Gastroesophageal sphincter (tissue), 4 donors: Measurements from ENCODE around the gene UGT1A3. TPM values are rescaled to one million over a fixed set of nuclear protein-coding genes. Genes with fewer than 3 reads are reported as not detected.

Experiments
- ATAC-seq: fragments of 150-250 bp; one replicate; pipeline ENCODE4 v1.9.1; 2016; ENCODE audit warnings: mild to moderate bottlenecking, moderate library complexity
- H3K27ac ChIP-seq, 4 donors: fragments of 200-600 bp; sonication (generic) in 3 of 4; 1 replicate in 3 of 4; 2 replicates in 1 of 4; pipeline ENCODE4 v1.5.1; 2016 to 2019
- H3K27me3 ChIP-seq: fragments of 200-600 bp; sonication (generic); one replicate; pipeline ENCODE4 v1.5.1; 2019
- H3K36me3 ChIP-seq, 2 donors: fragments of 200-600 bp; sonication (generic); one replicate each; pipeline ENCODE4 v1.5.1; 2019; ENCODE audit warnings: control low read depth in 1 of 2
- H3K4me1 ChIP-seq, 3 donors: fragments of 200-600 bp; sonication (generic); 1 replicate in 2 of 3; 2 replicates in 1 of 3; pipeline ENCODE4 v1.5.1; 2016 to 2019; ENCODE audit warnings: control low read depth in 2 of 3
- H3K4me3 ChIP-seq, 2 donors: fragments of 200-600 bp; sonication (generic); one replicate each; pipeline ENCODE4 v1.5.1; 2019; ENCODE audit warnings: mild to moderate bottlenecking in 1 of 2, moderate library complexity in 1 of 2
- H3K9me3 ChIP-seq, 3 donors: fragments of 200-600 bp; sonication (generic); one replicate each; pipeline ENCODE4 v1.5.1; 2017 to 2019; ENCODE audit warnings: control low read depth in 2 of 3
- EP300 ChIP-seq: sonication (generic); formaldehyde crosslinking; IDR thresholded peaks from one replicate; pipeline ENCODE4 v1.6.1; 2017; ENCODE audit warnings: antibody characterized with exemption, mild to moderate bottlenecking
- POLR2A ChIP-seq, 2 donors: fragments of 450-650 bp; IDR thresholded peaks; one replicate each; pipeline ENCODE4 v1.6.1; 2017; ENCODE audit warnings: antibody characterized with exemption in 2 of 2, mild to moderate bottlenecking in 2 of 2, moderate library complexity in 1 of 2
- POLR2AphosphoS5 ChIP-seq: sonication (generic); formaldehyde crosslinking; IDR thresholded peaks from one replicate; pipeline ENCODE4 v1.6.1; 2017; ENCODE audit warnings: antibody characterized with exemption
- WGBS, 2 donors: methylation state at CpG; one replicate each; pipeline ENCODE4 v1.1.5; 2018; ENCODE audit warnings: low coverage in 1 of 2; 5-methylcytosine and 5-hydroxymethylcytosine counted together
- total RNA-seq, 4 donors: library from RNA; depleted of rRNA; stranded (reverse); fragments of >200 nt; gene quantifications; one replicate each; pipeline ENCODE4 v1.1.0, GENCODE V29; 2016
- TF ChIP-seq, protein P1 (sequence below), 4 experiments: fragments of 200-600 bp in 2 of 4; fragments of 450-650 bp in 2 of 4; sonication (generic) in 1 of 4; IDR thresholded peaks; one replicate each; pipeline ENCODE4 v1.5.1; 2017 to 2019; ENCODE audit warnings: antibody characterized with exemption in 4 of 4, mild to moderate bottlenecking in 2 of 4, moderate library complexity in 2 of 4

The UGT1A3 gene
- not detected for total RNA-seq

DNA sequence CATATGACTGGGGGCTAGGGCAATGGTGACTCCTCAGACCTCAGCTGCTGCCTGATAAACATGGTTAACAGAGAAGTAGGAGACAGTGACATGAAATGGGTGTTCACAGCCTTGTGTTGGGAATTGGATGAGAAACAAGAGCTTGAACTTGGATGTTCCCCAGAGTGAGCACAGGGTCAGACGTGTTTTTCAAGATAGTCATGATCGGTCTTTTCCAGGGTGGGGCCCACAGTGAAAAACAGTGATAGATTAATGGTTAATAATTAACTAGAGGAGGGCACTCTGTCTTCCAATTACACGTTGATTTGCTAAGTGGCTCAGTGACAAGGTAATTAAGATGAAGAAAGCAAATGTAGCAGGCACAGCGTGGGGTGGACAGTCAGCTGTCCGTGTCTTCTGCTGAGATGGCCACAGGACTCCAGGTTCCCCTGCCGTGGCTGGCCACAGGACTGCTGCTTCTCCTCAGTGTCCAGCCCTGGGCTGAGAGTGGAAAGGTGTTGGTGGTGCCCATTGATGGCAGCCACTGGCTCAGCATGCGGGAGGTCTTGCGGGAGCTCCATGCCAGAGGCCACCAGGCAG is at the start of gene UGT1A3:
Gene UGT1A3 (plus strand): TSS at position 320 of the 579 bp plus-strand sequence. CDS start 85 bp downstream, at position 405.
- WGBS, 2 donors: 71 to 78% methylated on average over 3 to 5 of the region's 8 CpGs
- TF ChIP-seq, protein P1, sequence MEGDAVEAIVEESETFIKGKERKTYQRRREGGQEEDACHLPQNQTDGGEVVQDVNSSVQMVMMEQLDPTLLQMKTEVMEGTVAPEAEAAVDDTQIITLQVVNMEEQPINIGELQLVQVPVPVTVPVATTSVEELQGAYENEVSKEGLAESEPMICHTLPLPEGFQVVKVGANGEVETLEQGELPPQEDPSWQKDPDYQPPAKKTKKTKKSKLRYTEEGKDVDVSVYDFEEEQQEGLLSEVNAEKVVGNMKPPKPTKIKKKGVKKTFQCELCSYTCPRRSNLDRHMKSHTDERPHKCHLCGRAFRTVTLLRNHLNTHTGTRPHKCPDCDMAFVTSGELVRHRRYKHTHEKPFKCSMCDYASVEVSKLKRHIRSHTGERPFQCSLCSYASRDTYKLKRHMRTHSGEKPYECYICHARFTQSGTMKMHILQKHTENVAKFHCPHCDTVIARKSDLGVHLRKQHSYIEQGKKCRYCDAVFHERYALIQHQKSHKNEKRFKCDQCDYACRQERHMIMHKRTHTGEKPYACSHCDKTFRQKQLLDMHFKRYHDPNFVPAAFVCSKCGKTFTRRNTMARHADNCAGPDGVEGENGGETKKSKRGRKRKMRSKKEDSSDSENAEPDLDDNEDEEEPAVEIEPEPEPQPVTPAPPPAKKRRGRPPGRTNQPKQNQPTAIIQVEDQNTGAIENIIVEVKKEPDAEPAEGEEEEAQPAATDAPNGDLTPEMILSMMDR (IDR thresholded peaks at IDR 0.05): no peak
- TF ChIP-seq POLR2AphosphoS5: no peak
- TF ChIP-seq POLR2A (IDR thresholded peaks at IDR 0.05): no peak
- TF ChIP-seq EP300: no peak
- Histone ChIP-seq H3K36me3 (no peaks in the 10 kb centered on the region), H3K9me3 (no peaks in the 10 kb centered on the region), H3K4me1 (no peaks in the 10 kb centered on the region), H3K4me3 (no peak within 1 kb of the TSS), H3K27ac (no peak within 1 kb of the TSS), H3K27me3 (peaks cover 11% of the 10 kb centered on the region)
- ATAC-seq: no peak

DNA sequence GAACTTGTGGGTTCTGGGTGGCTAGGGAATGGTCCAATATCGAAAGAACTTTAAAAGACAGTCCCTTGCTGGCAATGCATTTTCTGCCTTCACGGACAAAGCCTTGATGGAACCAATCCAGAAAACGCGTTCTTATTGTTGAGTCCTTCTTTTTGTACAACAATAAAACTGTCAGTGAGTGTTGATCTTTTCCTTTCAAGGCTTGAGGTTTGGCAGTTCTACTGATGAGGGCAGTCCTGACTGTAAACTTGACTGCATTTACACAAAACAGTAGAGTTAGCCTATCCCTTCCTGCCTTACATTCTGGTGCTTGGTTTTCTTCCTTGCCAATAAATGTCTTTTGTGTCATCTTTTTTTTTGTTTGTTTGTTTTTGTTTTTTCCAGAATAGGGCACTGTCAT is 49.6 kb upstream of the UGT1A3 start:
- 63 to 85% methylated on average over 4 of the region's 4 CpGs for WGBS, 2 donors
- Histone ChIP-seq H3K36me3 (no peaks in the 10 kb centered on the region), H3K27ac (no peak overlapping the region), H3K4me3 (no peak overlapping the region), H3K27me3 (peaks cover 5% of the 10 kb centered on the region), H3K9me3 (no peaks in the 10 kb centered on the region), H3K4me1 (no peaks in the 10 kb centered on the region)
- TF ChIP-seq POLR2A (IDR thresholded peaks at IDR 0.05) (no peak), POLR2AphosphoS5 (no peak), EP300 (no peak)
- TF ChIP-seq, protein P1 (IDR thresholded peaks at IDR 0.05): no peak
- no peak for ATAC-seq

DNA sequence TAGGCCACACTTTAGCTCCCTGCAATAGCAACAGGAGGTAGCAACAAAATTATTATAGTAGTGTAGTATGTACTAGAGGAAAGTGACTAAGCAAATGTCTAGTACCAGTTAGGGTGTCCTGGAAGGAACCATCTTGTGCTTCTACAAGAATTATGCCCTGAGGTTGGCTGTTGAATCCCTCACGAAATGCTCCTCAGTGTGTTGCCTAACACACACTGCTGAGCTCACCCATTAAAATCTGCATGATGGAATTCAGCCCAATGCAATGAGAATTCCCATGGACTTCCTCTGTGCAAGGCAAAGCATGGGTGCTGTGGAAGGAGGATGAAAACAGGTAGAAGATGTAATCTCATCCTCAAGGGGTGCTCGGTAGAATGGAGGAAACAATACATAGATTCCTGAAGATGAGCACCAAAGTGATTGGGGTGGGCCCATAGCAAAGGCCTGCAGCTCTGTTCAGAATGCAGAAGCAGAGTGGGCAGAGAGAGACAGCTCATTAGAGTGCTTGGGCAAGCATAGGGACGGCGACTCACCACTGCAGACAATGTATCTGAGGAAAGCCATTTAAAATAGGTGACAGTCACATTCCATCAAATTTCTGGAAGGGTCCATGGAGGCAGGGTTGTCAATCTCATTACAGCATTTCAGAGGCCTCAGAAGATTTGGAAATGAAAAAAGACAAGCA is 48.3 kb upstream of the UGT1A3 start:
- peaks cover 5% of the 10 kb centered on the region for H3K27me3 ChIP-seq
- H3K9me3 ChIP-seq: no peaks in the 10 kb centered on the region
- TF ChIP-seq EP300 (no peak), POLR2AphosphoS5 (no peak), POLR2A (IDR thresholded peaks at IDR 0.05) (no peak)
- TF ChIP-seq, protein P1 (IDR thresholded peaks at IDR 0.05): no peak
- H3K36me3 ChIP-seq: no peaks in the 10 kb centered on the region
- 68 to 85% methylated on average over 3 to 4 of the region's 4 CpGs for WGBS, 2 donors
- no peak overlapping the region for H3K27ac ChIP-seq
- no peak overlapping the region for H3K4me3 ChIP-seq
- ATAC-seq: no peak
- H3K4me1 ChIP-seq: no peaks in the 10 kb centered on the region

DNA sequence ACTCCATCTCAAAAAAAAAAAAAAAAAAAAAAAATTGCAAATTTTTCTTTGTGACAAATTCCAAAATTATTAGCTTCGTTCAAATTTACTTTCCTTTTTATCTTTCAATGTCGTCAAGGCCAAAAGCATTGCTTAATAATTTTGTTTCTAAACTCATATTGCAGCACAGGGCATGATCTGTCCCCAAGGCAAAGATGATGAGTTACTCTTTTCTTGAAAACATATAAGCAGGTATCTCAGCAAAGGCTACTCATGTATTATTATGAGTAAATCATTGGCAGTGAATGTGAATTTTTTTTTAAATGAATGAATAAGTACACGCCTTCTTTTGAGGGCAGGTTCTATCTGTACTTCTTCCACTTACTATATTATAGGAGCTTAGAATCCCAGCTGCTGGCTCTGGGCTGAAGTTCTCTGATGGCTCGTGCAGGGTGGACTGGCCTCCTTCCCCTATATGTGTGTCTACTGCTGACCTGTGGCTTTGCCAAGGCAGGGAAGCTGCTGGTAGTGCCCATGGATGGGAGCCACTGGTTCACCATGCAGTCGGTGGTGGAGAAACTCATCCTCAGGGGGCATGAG is 47.2 kb upstream of the UGT1A3 start, which contains the start of gene UGT1A7:
Gene UGT1A7 (plus strand): TSS at position 381 of the 579 bp plus-strand sequence. CDS start 37 bp downstream, at position 418.
- no peaks in the 10 kb centered on the region for H3K9me3 ChIP-seq
- no peaks in the 10 kb centered on the region for H3K4me1 ChIP-seq
- 86 to 92% methylated on average over 2 to 5 of the region's 5 CpGs for WGBS, 2 donors
- no peak for TF ChIP-seq EP300
- TF ChIP-seq POLR2AphosphoS5: no peak
- TF ChIP-seq, protein P1 (IDR thresholded peaks at IDR 0.05): no peak
- no peak for TF ChIP-seq POLR2A (IDR thresholded peaks at IDR 0.05)
- no peak within 1 kb of the TSS for H3K27ac ChIP-seq
- H3K27me3 ChIP-seq: peaks cover 5% of the 10 kb centered on the region
- no peak for ATAC-seq
- H3K36me3 ChIP-seq: no peaks in the 10 kb centered on the region
- no peak within 1 kb of the TSS for H3K4me3 ChIP-seq
